DND-41 (cell line): Measurements from ENCODE around the gene IL36B.

Experiments used
- ATAC-seq: fragments of 200-7000 bp; cut with Tn5 transposase; 3 replicates; pipeline ENCODE4 v1.9.1; 2021; ENCODE audit warnings: low read depth; ENCODE audit not compliant: insufficient read depth
- DNase-seq: peaks from one replicate; pipeline ENCODE4 v3.0.0-alpha.2; 2020
- H2AFZ ChIP-seq: 2 replicates; pipeline ENCODE4 v1.6.0; 2012; ENCODE audit warnings: low read depth, low read length
- H3K27ac ChIP-seq: 2 replicates; pipeline ENCODE4 v1.5.1; 2012; ENCODE audit warnings: low read length, inconsistent platforms
- H3K27me3 ChIP-seq: fragments of 200-600 bp; sonication (generic); 2 replicates; pipeline ENCODE4 v1.6.0; 2012; ENCODE audit warnings: low read length, mild to moderate bottlenecking, inconsistent platforms; ENCODE audit not compliant: insufficient read depth, poor library complexity
- H3K36me3 ChIP-seq: 2 replicates; pipeline ENCODE4 v1.5.1; 2012; ENCODE audit warnings: low read length, inconsistent platforms; ENCODE audit not compliant: insufficient read depth
- H3K4me1 ChIP-seq: 2 replicates; pipeline ENCODE4 v1.5.1; 2012; ENCODE audit warnings: mild to moderate bottlenecking, low read length; ENCODE audit not compliant: insufficient read depth
- H3K4me2 ChIP-seq: 2 replicates; pipeline ENCODE4 v1.6.0; 2012; ENCODE audit warnings: mild to moderate bottlenecking, moderate library complexity, low read length, inconsistent platforms; ENCODE audit not compliant: insufficient read depth
- H3K4me3 ChIP-seq, 2 experiments: fragments of 200-600 bp in 1 of 2; shearing (Covaris generic) in 1 of 2; 2 replicates each; pipeline ENCODE4 v1.5.1; 2012 to 2016; ENCODE audit warnings: inconsistent platforms in 2 of 2, low read length in 2 of 2, mild to moderate bottlenecking in 2 of 2, low read depth in 1 of 2, moderate library complexity in 1 of 2
- H3K79me2 ChIP-seq: 2 replicates; pipeline ENCODE4 v1.6.0; 2012; ENCODE audit warnings: low read length, inconsistent platforms; ENCODE audit not compliant: insufficient read depth
- H3K9ac ChIP-seq: 2 replicates; pipeline ENCODE4 v1.6.0; 2012; ENCODE audit warnings: low read depth, mild to moderate bottlenecking, inconsistent platforms, low read length, moderate library complexity
- H3K9me3 ChIP-seq: 2 replicates; pipeline ENCODE4 v1.5.1; 2012; ENCODE audit warnings: low read length, moderate library complexity, mild to moderate bottlenecking, inconsistent platforms; ENCODE audit not compliant: insufficient read depth, severe bottlenecking
- H4K20me1 ChIP-seq: 2 replicates; pipeline ENCODE4 v1.6.0; 2012; ENCODE audit warnings: low read length; ENCODE audit not compliant: insufficient read depth
- CTCF ChIP-seq: IDR thresholded peaks from 2 replicates; pipeline ENCODE4 v1.5.1; 2012; ENCODE audit warnings: borderline replicate concordance, low read length, moderate library complexity, mild to moderate bottlenecking; ENCODE audit not compliant: poor library complexity, severe bottlenecking; ENCODE audit errors: extremely low read depth
- EZH2 ChIP-seq: IDR thresholded peaks from 3 replicates; pipeline ENCODE4 v1.6.1; 2012; ENCODE audit warnings: borderline replicate concordance, low read depth, mild to moderate bottlenecking, moderate library complexity, low read length, inconsistent platforms; ENCODE audit not compliant: severe bottlenecking

The IL36B gene

GRCh38 chr2:113034016-113034415, 18.7 kb downstream of the IL36B start:
- no peak for DNase-seq
- no peaks in the 10 kb centered on the region for H3K9me3 ChIP-seq
- no peak overlapping the region for H2AFZ ChIP-seq
- no peak for ATAC-seq
- H4K20me1 ChIP-seq, result no peaks in the 10 kb centered on the region
- no peak overlapping the region for H3K9ac ChIP-seq
- no peaks in the 10 kb centered on the region for H3K36me3 ChIP-seq
- H3K4me1 ChIP-seq, result no peaks in the 10 kb centered on the region
- TF ChIP-seq CTCF (no peak), EZH2 (no peak)
- H3K27ac ChIP-seq, result no peak overlapping the region
- H3K4me3 ChIP-seq, result no peak overlapping the region
- H3K27me3 ChIP-seq, result peaks cover 24% of the 10 kb centered on the region
- H3K79me2 ChIP-seq, result no peaks in the 10 kb centered on the region
- H3K4me2 ChIP-seq, result no peak overlapping the region

DNA sequence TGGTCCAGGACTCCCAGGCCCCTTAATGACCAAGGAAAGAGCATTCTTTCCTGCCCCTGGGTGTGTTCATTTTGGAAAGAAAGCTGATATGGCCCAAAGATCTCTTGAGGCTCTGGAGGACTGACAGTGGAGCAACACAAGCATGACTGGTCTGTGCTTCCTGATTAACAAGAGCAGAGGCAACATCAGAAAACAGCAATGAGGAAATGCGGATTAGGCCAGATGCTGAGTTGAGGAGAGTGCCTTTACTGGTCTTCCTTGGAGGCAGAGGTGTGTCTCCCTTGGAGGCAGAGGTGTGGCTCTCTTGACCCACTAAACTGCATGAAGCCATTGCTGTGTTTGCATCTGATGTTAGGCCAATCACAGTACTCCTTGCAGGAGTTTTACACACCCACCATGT, 19.9 kb downstream of the IL36B start:
- ATAC-seq, result no peak

GRCh38 chr2:113028112-113028511, 24.6 kb downstream of the IL36B start:
- H3K9me3 ChIP-seq, result no peaks in the 10 kb centered on the region
- H3K27ac ChIP-seq, result no peak overlapping the region
- H3K4me2 ChIP-seq, result no peak overlapping the region
- no peaks in the 10 kb centered on the region for H4K20me1 ChIP-seq
- no peak overlapping the region for H2AFZ ChIP-seq
- no peak for DNase-seq
- no peak overlapping the region for H3K9ac ChIP-seq
- no peaks in the 10 kb centered on the region for H3K79me2 ChIP-seq
- no peak overlapping the region for H3K4me3 ChIP-seq
- H3K27me3 ChIP-seq, result peaks cover 32% of the 10 kb centered on the region
- TF ChIP-seq EZH2, result no peak
- TF ChIP-seq CTCF, result no peak
- no peaks in the 10 kb centered on the region for H3K36me3 ChIP-seq
- ATAC-seq, result no peak
- H3K4me1 ChIP-seq, result no peaks in the 10 kb centered on the region

More for the DNA sequence above, 19.9 kb downstream of the IL36B start:
- no peaks in the 10 kb centered on the region for H3K4me1 ChIP-seq
- H3K27ac ChIP-seq, result no peak overlapping the region
- H3K4me3 ChIP-seq, result no peak overlapping the region
- no peaks in the 10 kb centered on the region for H3K79me2 ChIP-seq
- TF ChIP-seq EZH2, result no peak
- H3K4me2 ChIP-seq, result no peak overlapping the region
- H4K20me1 ChIP-seq, result no peaks in the 10 kb centered on the region
- no peaks in the 10 kb centered on the region for H3K9me3 ChIP-seq
- no peak overlapping the region for H3K9ac ChIP-seq
- no peak overlapping the region for H2AFZ ChIP-seq
- peaks cover 26% of the 10 kb centered on the region for H3K27me3 ChIP-seq
- no peak for DNase-seq
- no peaks in the 10 kb centered on the region for H3K36me3 ChIP-seq

DNA sequence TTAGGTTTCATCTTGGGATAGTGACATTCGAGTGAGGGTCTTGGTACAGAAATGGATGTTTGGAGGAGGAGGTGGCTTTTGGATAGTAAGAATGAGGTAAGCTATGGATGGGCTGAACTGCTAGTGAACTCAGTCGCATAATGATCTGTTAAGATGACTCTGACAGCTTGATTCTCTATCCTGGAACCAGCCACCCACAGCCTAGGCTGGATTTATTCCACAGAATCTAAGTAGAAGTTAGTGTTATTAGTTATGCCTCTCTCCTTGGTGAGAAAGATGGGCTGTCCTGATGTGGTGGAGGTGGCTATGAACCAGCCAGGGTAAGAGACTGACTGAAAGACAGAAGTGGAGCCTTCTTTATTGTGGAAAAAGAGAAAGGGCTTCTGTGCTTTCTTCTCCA, 25.0 kb downstream of the IL36B start:
- Histone ChIP-seq H3K79me2 (no peaks in the 10 kb centered on the region), H3K4me1 (no peaks in the 10 kb centered on the region), H3K4me3 (no peak overlapping the region), H3K36me3 (no peaks in the 10 kb centered on the region), H3K9me3 (no peaks in the 10 kb centered on the region), H3K27ac (no peak overlapping the region), H3K27me3 (peaks cover 30% of the 10 kb centered on the region), H3K9ac (no peak overlapping the region), H4K20me1 (no peaks in the 10 kb centered on the region), H3K4me2 (no peak overlapping the region), H2AFZ (no peak overlapping the region)
- no peak for TF ChIP-seq CTCF
- TF ChIP-seq EZH2, result no peak
- no peak for DNase-seq
- ATAC-seq, result no peak
